GM12878 (cell line): Measurements from ENCODE around the gene DIP2C.

ENCODE experiments used
- CHD1 ChIP-seq: IDR thresholded peaks from 2 replicates; pipeline ENCODE4 v1.6.1; 2012; ENCODE audit warnings: low read depth, low read length, improper control_type of control experiment
- CREB1 ChIP-seq: IDR thresholded peaks from 2 replicates; pipeline ENCODE4 v1.6.1; 2012; ENCODE audit warnings: low read depth, mild to moderate bottlenecking, inconsistent platforms
- EZH2 ChIP-seq: IDR thresholded peaks from 2 replicates; pipeline ENCODE4 v1.6.1; 2012; ENCODE audit warnings: low read depth, mild to moderate bottlenecking, control low read depth, inconsistent platforms, low read length, borderline replicate concordance; ENCODE audit not compliant: control insufficient read depth
- MXI1 ChIP-seq: fragments of 150-350 bp; IDR thresholded peaks from 2 replicates; pipeline ENCODE4 v1.6.1; 2011; ENCODE audit warnings: low read depth, mild to moderate bottlenecking, inconsistent platforms, low read length, improper control_type of control experiment
- NRF1 ChIP-seq: conservative IDR thresholded peaks from 2 replicates; pipeline ENCODE4 v1.6.1; 2011; ENCODE audit warnings: mild to moderate bottlenecking, low read depth, low read length, improper control_type of control experiment
- PBX3 ChIP-seq: IDR thresholded peaks from 2 replicates; pipeline ENCODE4 v1.6.1; 2011; ENCODE audit warnings: mild to moderate bottlenecking, low read depth, low read length, moderate library complexity; ENCODE audit not compliant: insufficient replicate concordance
- POLR2A ChIP-seq: IDR thresholded peaks from 2 replicates; pipeline ENCODE4 v1.6.1; 2011; ENCODE audit warnings: low read depth, mild to moderate bottlenecking, low read length
- SIN3A ChIP-seq: IDR thresholded peaks from 2 replicates; pipeline ENCODE4 v1.6.1; 2012; ENCODE audit warnings: low read depth, low read length, improper control_type of control experiment
- SMC3 ChIP-seq: IDR thresholded peaks from 2 replicates; pipeline ENCODE4 v1.6.1; 2011; ENCODE audit warnings: low read length, improper control_type of control experiment, borderline replicate concordance
- TAF1 ChIP-seq: IDR thresholded peaks from 2 replicates; pipeline ENCODE4 v1.6.1; 2011; ENCODE audit warnings: mild to moderate bottlenecking, low read depth, low read length, borderline replicate concordance
- TF ChIP-seq, protein P1 (sequence below): IDR thresholded peaks from 2 replicates; pipeline ENCODE4 v1.6.1; 2011; ENCODE audit warnings: low read depth, low read length, improper control_type of control experiment, borderline replicate concordance
- TF ChIP-seq, protein P2 (sequence below), 3 experiments: IDR thresholded peaks in 2 of 3; conservative IDR thresholded peaks in 1 of 3; 2 replicates each; pipeline ENCODE4 v1.5.1; 2011; ENCODE audit warnings: low read depth in 3 of 3, low read length in 3 of 3, mild to moderate bottlenecking in 3 of 3, control low read depth in 2 of 3, moderate library complexity in 2 of 3, inconsistent platforms in 1 of 3, mixed read lengths in 1 of 3; ENCODE audit not compliant: control insufficient read depth in 2 of 3, insufficient read depth in 1 of 3; ENCODE audit errors: extremely low read depth in 1 of 3

- TF ChIP-seq MXI1, result no peak
- TF ChIP-seq SIN3A, result no peak
- TF ChIP-seq CHD1, result no peak
- TF ChIP-seq, protein P1, sequence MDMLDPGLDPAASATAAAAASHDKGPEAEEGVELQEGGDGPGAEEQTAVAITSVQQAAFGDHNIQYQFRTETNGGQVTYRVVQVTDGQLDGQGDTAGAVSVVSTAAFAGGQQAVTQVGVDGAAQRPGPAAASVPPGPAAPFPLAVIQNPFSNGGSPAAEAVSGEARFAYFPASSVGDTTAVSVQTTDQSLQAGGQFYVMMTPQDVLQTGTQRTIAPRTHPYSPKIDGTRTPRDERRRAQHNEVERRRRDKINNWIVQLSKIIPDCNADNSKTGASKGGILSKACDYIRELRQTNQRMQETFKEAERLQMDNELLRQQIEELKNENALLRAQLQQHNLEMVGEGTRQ, result no peak
- TF ChIP-seq TAF1, result no peak
- TF ChIP-seq NRF1, result no peak
- TF ChIP-seq EZH2, result no peak
- TF ChIP-seq, protein P2, sequence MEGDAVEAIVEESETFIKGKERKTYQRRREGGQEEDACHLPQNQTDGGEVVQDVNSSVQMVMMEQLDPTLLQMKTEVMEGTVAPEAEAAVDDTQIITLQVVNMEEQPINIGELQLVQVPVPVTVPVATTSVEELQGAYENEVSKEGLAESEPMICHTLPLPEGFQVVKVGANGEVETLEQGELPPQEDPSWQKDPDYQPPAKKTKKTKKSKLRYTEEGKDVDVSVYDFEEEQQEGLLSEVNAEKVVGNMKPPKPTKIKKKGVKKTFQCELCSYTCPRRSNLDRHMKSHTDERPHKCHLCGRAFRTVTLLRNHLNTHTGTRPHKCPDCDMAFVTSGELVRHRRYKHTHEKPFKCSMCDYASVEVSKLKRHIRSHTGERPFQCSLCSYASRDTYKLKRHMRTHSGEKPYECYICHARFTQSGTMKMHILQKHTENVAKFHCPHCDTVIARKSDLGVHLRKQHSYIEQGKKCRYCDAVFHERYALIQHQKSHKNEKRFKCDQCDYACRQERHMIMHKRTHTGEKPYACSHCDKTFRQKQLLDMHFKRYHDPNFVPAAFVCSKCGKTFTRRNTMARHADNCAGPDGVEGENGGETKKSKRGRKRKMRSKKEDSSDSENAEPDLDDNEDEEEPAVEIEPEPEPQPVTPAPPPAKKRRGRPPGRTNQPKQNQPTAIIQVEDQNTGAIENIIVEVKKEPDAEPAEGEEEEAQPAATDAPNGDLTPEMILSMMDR (IDR thresholded peaks at IDR 0.05 in 2 of 3, conservative IDR thresholded peaks at IDR 0.05 in 1 of 3; ENCODE audit: control insufficient read depth in 2 of 3, extremely low read depth in 1 of 3, insufficient read depth in 1 of 3, low read depth in 3 of 3, low read length in 3 of 3), result no peak
- TF ChIP-seq PBX3, result no peak
- TF ChIP-seq SMC3, result no peak
- TF ChIP-seq POLR2A, result no peak
- TF ChIP-seq CREB1, result no peak
Observed at GRCh38 chr10:654647-654996, 34.8 kb downstream of the DIP2C start.
